Measurements from ENCODE around the gene CCDC13. TPM values are rescaled to one million over a fixed set of nuclear protein-coding genes. Genes with fewer than 3 reads are reported as not detected.

The CCDC13 gene
- total and polyA plus RNA-seq, 10 of the 15 experiments (the other 5 are each of a cell fraction or from before 2014, with no cell fraction given): 0.13 to 0.81 (median 0.30) TPM; not detected in 4

DNA sequence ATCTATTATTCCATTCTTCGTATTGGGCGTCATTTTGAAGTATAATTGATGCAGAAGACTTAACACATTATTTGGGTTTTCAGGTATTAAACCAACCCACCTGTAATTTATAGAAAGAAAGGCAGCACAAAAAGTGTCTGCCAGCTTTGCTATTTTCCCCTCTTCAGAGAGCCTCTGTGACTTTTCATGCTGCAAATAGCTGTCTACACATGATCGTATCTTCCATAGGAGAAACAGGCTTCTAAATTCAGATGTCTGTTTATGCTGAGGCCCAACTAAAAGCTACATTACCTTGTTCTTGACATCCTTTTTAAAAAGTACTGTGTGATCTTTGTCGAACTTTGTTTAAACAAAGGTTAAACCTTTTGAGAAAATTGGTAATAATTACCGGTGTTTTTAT lies 41.2 kb upstream of the CCDC13 start:
- H3K4me1 ChIP-seq (ENCODE audit: control insufficient read depth, insufficient read depth, low read length): no peaks in the 10 kb centered on the region
- ChIA-PET SMC1A (ENCODE audit: uncharacterized antibody, unreplicated experiment) (no interaction called here), RAD21 (ENCODE audit: unreplicated experiment) (no interaction called here), POLR2A (interaction anchor here (0.6 kb wide), 1 partner anchor 215 kb away, joined by 7 read pairs; no protein-coding TSS in a partner anchor), CTCF (interaction anchor here (0.6 to 4.2 kb wide), 2 partner anchors 17 to 19 kb away, joined by 3 to 14 read pairs; no protein-coding TSS in a partner anchor)
- H3K4me3 ChIP-seq: no peak overlapping the region
- H2AFZ ChIP-seq (ENCODE audit: control insufficient read depth, low read depth, low read length): no peak overlapping the region
- FAIRE-seq (no peak), DNase-seq (ENCODE audit: low read depth, low spot score) (no peak), ATAC-seq (no peak)
- H3K9ac ChIP-seq (ENCODE audit: control insufficient read depth, insufficient read depth, low read length): no peak overlapping the region
- TF ChIP-seq, protein P1, sequence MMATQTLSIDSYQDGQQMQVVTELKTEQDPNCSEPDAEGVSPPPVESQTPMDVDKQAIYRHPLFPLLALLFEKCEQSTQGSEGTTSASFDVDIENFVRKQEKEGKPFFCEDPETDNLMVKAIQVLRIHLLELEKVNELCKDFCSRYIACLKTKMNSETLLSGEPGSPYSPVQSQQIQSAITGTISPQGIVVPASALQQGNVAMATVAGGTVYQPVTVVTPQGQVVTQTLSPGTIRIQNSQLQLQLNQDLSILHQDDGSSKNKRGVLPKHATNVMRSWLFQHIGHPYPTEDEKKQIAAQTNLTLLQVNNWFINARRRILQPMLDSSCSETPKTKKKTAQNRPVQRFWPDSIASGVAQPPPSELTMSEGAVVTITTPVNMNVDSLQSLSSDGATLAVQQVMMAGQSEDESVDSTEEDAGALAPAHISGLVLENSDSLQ (IDR thresholded peaks at IDR 0.05): no peak
- TF ChIP-seq, protein P2, sequence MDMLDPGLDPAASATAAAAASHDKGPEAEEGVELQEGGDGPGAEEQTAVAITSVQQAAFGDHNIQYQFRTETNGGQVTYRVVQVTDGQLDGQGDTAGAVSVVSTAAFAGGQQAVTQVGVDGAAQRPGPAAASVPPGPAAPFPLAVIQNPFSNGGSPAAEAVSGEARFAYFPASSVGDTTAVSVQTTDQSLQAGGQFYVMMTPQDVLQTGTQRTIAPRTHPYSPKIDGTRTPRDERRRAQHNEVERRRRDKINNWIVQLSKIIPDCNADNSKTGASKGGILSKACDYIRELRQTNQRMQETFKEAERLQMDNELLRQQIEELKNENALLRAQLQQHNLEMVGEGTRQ (IDR thresholded peaks at IDR 0.05; ENCODE audit: borderline replicate concordance, low read depth, low read length): no peak
- TF ChIP-seq ZSCAN29 (IDR thresholded peaks at IDR 0.05) (no peak), ZNF24 (IDR thresholded peaks at IDR 0.05) (no peak), STAT1 (conservative IDR thresholded peaks at IDR 0.05) (no peak), GABPA (IDR thresholded peaks at IDR 0.05; ENCODE audit: low read depth) (no peak), MXI1 (IDR thresholded peaks at IDR 0.05; ENCODE audit: low read depth, low read length) (no peak)
- H3K79me2 ChIP-seq (ENCODE audit: control insufficient read depth, insufficient read depth, low read length): no peaks in the 10 kb centered on the region
- intact Hi-C loops (cut with micrococcal nuclease; ENCODE audit: unreplicated experiment): no loop called here
- in situ Hi-C loops (cut with MboI): no loop called here
- no peaks in the 10 kb centered on the region for H3K36me3 ChIP-seq (ENCODE audit: control insufficient read depth in 2 of 2, insufficient read depth in 2 of 2, low read length in 1 of 2)
- 48% methylated on average over 5 of the region's 5 CpGs for WGBS (ENCODE audit: insufficient coverage, insufficient replicate concordance, low lambda C conversion rate, missing lambda C conversion rate)
- no peak overlapping the region for H3K4me2 ChIP-seq (ENCODE audit: control insufficient read depth, insufficient read depth)
- BruUV-seq (replicated peaks): no TSS peak
- H3K27ac ChIP-seq (ENCODE audit: control insufficient read depth, insufficient read depth): no peak overlapping the region
- 0 out of 4 replicates have a peak, but pooled peaks cover 0 to 2% of the 10 kb centered on the region in 2 experiments for H3K27me3 ChIP-seq (replicated peaks in 1 of 2; ENCODE audit: control insufficient read depth in 2 of 2, insufficient read depth in 2 of 2, low read length in 1 of 2)
- no peaks in the 10 kb centered on the region for H4K20me1 ChIP-seq (ENCODE audit: control insufficient read depth, insufficient read depth)
- no peaks in the 10 kb centered on the region for H3K9me3 ChIP-seq (replicated peaks; ENCODE audit: control insufficient read depth, insufficient read depth, low read length)

All from GM12878 (cell line).